Measurements from ENCODE around the gene NPC2. TPM values are rescaled to one million over a fixed set of nuclear protein-coding genes. Genes with fewer than 3 reads are reported as not detected.

Gene NPC2
- total and polyA plus RNA-seq, 7 donors: 176 to 273 (median 228) TPM

- no peaks in the 10 kb centered on the region for H3K4me1 ChIP-seq
- H3K4me3 ChIP-seq: no peak overlapping the region
- no peak for DNase-seq
- intact Hi-C loops (cut with DNase I): no loop called here
- no peaks in the 10 kb centered on the region for H3K27me3 ChIP-seq
- no peaks in the 10 kb centered on the region for H3K9me3 ChIP-seq
- no peak for TF ChIP-seq CTCF (IDR thresholded peaks at IDR 0.05)
- TF ChIP-seq POLR2AphosphoS5 (IDR thresholded peaks at IDR 0.05): no peak
- no peak for TF ChIP-seq EP300 (IDR thresholded peaks at IDR 0.05)
- no peak for TF ChIP-seq POLR2A (IDR thresholded peaks at IDR 0.05)
- no peak overlapping the region for H3K27ac ChIP-seq
- 94 to 95% methylated on average over 4 of the region's 4 CpGs for WGBS, 2 donors
- H3K36me3 ChIP-seq: peaks cover 13 to 72% (median 17%) of the 10 kb centered on the region in 4 donors
These were observed 17.0 kb downstream of the NPC2 start for GRCh38 chr14:74476107-74476506.

- Histone ChIP-seq H3K27me3 (no peaks in the 10 kb centered on the region), H3K9me3 (no peaks in the 10 kb centered on the region), H3K4me3 (no peak overlapping the region), H3K4me1 (no peaks in the 10 kb centered on the region), H3K36me3 (peaks cover 9 to 68% (median 15%) of the 10 kb centered on the region in 4 donors), H3K27ac (no peak overlapping the region)
- TF ChIP-seq POLR2AphosphoS5 (IDR thresholded peaks at IDR 0.05): no peak
- intact Hi-C loops (cut with DNase I): no loop called here
- WGBS, 2 donors: 68 to 69% methylated on average over 3 of the region's 3 CpGs
- DNase-seq: no peak
These were observed 17.4 kb downstream of the NPC2 start for GRCh38 chr14:74475678-74476077.

- Histone ChIP-seq H3K27ac (no peak overlapping the region), H3K4me3 (no peak overlapping the region), H3K36me3 (peaks cover 0 to 54% (median 7%) of the 10 kb centered on the region in 4 donors), H3K4me1 (no peaks in the 10 kb centered on the region), H3K27me3 (no peaks in the 10 kb centered on the region), H3K9me3 (no peaks in the 10 kb centered on the region)
- 80 to 97% methylated on average over 2 of the region's 2 CpGs for WGBS, 2 donors
- intact Hi-C loops (cut with DNase I): no loop called here
- TF ChIP-seq POLR2A (IDR thresholded peaks at IDR 0.05): no peak
- TF ChIP-seq POLR2AphosphoS5 (IDR thresholded peaks at IDR 0.05): no peak
- no peak for TF ChIP-seq EP300 (IDR thresholded peaks at IDR 0.05)
- no peak for TF ChIP-seq CTCF (IDR thresholded peaks at IDR 0.05)
- no peak for DNase-seq
These were observed 18.7 kb downstream of the NPC2 start for GRCh38 chr14:74474376-74474775.

- Histone ChIP-seq H3K27me3 (no peaks in the 10 kb centered on the region), H3K27ac (no peak overlapping the region), H3K9me3 (no peaks in the 10 kb centered on the region), H3K36me3 (peaks cover 0 to 37% (median 4%) of the 10 kb centered on the region in 4 donors), H3K4me3 (no peak overlapping the region), H3K4me1 (no peaks in the 10 kb centered on the region)
- 87 to 91% methylated on average over 2 of the region's 2 CpGs for whole genome bisulfite sequencing, 2 donors
- intact Hi-C loops (cut with DNase I): no loop called here
- TF ChIP-seq POLR2A (IDR thresholded peaks at IDR 0.05) (no peak), EP300 (IDR thresholded peaks at IDR 0.05) (no peak), CTCF (IDR thresholded peaks at IDR 0.05) (no peak)
- no peak for DNase-seq
These were observed 20.5 kb downstream of the NPC2 start for GRCh38 chr14:74472601-74473000.

- Histone ChIP-seq H3K27me3 (no peaks in the 10 kb centered on the region), H3K9me3 (no peaks in the 10 kb centered on the region), H3K4me3 (no peak overlapping the region), H3K27ac (no peak overlapping the region), H3K4me1 (no peaks in the 10 kb centered on the region), H3K36me3 (peaks cover 0 to 15% (median 4%) of the 10 kb centered on the region in 4 donors)
- 86 to 89% methylated on average over 7 of the region's 7 CpGs for WGBS, 2 donors
- TF ChIP-seq POLR2AphosphoS5 (IDR thresholded peaks at IDR 0.05): no peak
- no peak for TF ChIP-seq CTCF (IDR thresholded peaks at IDR 0.05)
- no peak for TF ChIP-seq EP300 (IDR thresholded peaks at IDR 0.05)
- no peak for TF ChIP-seq POLR2A (IDR thresholded peaks at IDR 0.05)
- intact Hi-C loops (cut with DNase I): no loop called here
- no peak for DNase-seq
These were observed 23.3 kb downstream of the NPC2 start for GRCh38 chr14:74469548-74470518.

Measured in sigmoid colon (tissue), 7 donors.